Activated CD4-positive, CD25-positive, alpha-beta regulatory T cell treated with anti-CD3 and anti-CD28 coated beads, Interleukin-2, amount 50 U/mL, for 24 hours (primary cell): ENCODE data around the gene WDR46.

Source experiments
- ATAC-seq, 2 donors: fragments of 150-1000 bp; cut with Tn5 transposase; one replicate each; pipeline ENCODE4 v1.10.0; 2021; ENCODE audit warnings: mild to moderate bottlenecking in 1 of 2, moderate library complexity in 1 of 2

WDR46 gene, protein sequence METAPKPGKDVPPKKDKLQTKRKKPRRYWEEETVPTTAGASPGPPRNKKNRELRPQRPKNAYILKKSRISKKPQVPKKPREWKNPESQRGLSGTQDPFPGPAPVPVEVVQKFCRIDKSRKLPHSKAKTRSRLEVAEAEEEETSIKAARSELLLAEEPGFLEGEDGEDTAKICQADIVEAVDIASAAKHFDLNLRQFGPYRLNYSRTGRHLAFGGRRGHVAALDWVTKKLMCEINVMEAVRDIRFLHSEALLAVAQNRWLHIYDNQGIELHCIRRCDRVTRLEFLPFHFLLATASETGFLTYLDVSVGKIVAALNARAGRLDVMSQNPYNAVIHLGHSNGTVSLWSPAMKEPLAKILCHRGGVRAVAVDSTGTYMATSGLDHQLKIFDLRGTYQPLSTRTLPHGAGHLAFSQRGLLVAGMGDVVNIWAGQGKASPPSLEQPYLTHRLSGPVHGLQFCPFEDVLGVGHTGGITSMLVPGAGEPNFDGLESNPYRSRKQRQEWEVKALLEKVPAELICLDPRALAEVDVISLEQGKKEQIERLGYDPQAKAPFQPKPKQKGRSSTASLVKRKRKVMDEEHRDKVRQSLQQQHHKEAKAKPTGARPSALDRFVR

DNA sequence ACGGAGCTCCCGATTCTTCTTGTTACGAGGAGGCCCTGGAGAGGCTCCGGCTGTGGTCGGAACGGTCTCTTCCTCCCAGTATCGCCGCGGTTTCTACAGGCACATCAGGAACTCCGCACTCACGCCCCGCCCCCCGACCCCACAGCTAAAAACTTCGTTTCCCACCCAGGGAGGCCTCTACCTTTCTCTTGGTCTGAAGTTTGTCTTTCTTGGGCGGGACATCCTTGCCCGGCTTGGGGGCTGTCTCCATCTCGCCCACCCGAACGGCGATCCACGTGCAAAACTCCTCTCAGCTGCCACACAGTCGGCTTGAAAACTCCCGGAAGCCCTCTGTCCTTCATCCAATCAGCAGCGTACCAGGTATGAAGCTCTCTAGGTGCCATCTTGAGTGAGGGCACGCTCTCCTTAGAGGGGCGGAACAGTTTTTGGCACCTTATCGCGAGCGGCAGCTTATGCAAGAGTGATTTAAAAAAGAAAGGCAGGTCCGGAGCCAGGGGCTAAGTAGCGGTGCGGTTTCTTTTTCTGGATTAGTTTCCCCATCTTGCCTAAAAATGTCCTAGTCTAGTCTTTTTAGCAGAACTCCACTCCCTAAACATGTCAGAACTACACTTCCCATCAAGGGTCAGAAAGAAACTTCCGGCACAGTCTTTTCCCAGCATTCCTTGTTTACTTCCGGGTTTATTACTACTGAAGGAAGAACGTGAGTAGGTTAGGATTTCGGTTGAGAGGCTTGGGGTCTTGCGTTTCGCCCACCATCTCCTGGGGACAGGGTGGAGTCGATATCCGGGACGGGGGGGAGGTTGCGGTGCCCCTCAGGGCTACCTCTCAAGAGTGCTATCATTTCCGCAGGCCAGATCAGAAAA, at the start of gene WDR46, which contains the start of gene PFDN6:
Gene WDR46 (minus strand): TSS at position 319 of the 863 bp plus-strand sequence. CDS start 69 bp downstream, at position 250.
Gene PFDN6 (plus strand): TSS at position 681 of the 863 bp plus-strand sequence. CDS start 256 bp downstream, outside the sequence.
- ATAC-seq = peak; percentile 97 to 98

DNA sequence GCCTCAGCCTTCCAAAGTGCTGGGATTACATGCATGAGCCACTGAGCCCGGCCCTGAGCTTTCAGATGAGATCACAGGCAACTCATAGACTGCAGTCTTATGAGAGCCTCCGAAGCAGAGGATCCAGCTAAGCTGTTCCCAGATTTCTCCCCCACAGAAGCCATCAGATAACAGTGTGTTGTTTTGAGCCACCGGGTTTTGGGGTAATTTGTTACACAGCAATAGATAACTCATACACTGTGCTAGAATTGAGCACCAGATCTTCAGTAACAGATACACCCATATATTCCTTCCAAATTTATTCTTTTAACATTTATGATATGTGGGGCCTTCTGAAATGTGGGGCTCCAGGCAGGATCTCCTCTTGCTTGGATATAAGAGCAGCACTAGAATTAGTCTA, 47.5 kb upstream of the WDR46 start:
- ATAC-seq = no peak

DNA sequence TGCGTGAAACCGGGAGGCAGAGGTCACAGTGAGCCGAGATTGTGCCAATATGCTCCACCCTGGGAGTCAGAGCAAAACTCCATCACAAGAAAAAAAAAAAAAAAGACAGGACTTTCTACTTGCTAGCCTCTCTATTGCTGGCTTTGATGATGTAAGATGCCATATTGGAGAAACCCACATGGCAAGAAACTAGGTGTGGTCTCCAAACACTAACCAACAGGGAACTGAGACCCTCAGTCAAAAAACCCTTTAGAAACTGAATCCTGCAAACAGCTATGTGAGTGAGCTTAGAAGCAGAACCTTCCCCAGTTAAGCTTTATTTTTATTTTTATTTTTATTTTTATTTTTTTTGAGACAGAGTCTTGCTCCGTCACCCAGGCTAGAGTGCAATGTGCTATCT, 46.9 kb upstream of the WDR46 start:
- ATAC-seq = no peak

DNA sequence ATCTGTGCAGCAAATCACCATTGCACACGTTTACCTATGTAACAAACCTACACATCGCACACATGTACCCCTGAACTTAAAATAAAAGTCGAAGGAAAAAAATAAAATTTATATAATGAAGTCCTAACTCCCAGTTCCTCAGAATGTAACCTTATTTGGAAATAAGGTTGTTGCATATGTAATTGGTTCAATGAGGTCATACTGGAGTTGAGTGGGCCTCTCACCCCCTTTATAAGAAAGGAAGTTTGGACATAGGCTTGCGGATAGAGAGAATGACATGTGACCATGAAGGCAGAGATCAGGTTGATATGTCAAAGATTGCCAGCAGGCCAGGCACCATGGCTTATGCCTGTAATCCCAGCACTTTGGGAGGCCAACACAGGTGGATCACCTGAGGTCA, 44.6 kb upstream of the WDR46 start:
- ATAC-seq = no peak

DNA sequence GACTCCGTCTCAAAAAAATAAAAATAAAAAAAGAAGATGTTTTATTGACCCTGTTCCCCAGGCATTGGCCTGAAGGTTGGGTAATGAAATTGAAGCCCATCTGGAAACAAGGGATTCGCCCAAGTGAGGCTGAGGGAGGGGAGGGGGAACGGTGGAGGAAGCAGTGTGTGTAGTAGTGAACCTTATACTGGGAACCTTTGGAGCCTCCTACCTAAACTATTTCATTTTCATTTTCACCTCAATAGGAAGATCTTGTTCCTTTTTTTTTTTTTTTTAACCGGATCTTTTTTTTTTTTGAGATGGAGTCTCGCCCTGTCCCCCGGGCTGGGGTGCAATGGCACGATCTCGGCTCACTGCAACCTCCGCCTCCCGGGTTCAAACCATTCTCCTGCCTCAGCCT, 41.7 kb upstream of the WDR46 start:
- ATAC-seq = no peak

DNA sequence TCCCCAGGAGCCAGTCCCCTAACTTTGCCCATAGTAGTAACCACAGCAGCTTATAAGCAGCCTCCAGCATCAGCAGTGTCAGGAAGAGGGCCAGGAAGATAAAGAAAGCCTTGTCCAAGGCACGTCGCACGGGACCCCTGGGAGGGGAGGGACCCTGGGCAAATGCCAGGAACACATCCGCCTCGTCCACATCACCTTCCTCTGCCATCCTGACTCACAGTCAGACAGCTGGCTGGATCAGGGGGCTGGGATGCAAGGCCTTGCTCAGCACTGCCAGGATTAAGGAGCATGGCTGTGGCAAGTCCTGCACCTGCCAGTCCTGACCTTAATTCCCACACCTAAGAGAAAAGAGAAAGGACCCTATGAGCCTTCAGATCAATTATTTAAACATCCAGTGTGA, 40.0 kb upstream of the WDR46 start:
- no peak for ATAC-seq

DNA sequence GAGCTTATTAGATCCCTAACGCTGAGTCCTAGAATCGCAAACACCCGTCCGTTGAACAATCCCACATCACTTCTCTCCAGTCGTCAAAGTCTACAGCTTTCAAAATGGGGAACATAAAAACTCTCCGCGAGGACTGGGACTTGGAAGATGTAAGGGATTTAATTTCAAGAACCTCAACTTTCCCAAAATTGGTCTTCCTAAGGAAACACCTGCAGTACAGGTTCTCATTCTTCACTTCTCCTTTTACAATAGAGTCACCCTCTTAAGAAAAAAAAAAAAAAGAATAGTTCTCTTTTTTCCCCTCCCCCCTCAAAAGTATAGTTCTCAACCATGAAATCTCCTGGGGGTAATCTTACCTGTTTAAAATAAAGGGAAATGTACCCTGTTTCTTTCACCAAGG, 35.1 kb upstream of the WDR46 start:
- ATAC-seq = no peak

DNA sequence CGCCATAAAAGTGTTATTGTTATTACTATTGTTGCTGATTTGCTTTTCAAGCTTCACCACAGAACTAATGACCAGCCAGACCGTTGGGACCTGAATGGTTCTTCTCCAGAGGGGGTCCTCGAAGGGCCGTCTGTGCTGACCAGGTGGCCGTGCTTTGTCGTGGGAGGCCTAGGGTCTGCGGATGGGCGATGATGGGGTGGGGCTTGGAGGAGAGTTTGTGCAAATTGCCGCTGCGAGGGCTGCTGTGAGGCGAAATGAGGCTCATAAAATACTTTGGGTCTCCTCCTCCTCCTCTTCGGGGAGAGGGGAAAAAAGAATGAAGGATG, 34.5 kb upstream of the WDR46 start:
- no peak for ATAC-seq

DNA sequence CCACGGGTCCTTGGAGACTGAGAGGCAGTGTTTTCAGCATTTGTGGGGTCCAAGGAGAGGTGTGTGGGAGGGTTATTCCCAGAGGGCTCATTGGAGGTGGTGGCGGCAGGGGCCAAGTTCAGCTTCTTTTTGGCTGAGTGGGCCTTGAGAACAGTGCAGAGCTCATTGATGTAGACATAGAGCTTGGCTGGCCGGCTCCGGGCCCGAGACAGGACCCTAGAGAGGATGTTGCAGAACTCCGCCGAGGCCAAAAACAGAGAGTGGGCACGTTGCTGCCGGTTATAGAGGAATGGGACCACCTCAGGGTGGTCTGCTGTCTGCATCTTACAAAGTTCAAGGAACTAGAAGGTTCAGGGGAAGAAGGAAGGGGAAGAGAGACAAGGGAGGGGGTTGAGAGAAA, 32.2 kb upstream of the WDR46 start:
- ATAC-seq = no peak

DNA sequence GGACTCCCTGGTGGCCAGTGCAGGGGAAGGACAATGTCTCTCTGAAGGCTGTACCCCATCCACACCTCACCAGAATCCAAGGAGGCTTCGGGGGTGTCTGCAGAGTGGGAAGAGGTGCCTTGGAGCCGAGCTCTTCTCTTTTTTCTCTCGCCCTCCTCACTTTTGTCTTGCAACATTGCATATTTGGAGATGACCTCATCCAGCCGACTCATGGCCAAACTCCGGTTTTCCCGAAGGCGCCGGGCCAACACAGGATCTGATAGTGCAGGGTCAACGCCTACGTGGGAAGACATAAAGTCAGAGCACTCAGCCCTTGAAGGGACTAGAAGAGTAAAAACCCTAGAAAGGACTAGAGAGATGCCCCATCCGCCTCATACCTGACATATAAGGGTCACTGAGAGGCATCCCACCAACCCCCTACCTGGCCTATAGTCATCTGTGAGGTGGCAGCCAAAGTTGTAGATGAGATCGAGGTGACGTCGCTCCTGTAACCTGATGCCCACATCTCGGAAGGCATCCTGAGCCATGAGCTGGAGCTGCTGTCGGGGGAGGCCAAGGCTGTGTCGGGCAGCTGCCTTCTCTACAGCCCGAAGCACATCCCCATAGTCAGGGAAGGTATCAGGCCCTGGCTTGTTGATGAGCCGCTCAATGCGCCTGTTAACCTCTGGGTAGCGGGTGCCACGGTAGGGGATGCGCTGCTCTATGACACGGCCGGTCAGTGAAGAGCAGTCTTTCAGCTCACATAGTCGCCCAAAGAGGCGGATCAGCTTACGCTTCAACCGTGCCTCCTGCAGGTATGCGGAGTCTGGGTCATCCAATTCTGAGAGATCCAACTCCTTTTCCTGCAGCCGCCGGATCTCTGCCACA, 31.5 kb upstream of the WDR46 start:
- no peak for ATAC-seq

DNA sequence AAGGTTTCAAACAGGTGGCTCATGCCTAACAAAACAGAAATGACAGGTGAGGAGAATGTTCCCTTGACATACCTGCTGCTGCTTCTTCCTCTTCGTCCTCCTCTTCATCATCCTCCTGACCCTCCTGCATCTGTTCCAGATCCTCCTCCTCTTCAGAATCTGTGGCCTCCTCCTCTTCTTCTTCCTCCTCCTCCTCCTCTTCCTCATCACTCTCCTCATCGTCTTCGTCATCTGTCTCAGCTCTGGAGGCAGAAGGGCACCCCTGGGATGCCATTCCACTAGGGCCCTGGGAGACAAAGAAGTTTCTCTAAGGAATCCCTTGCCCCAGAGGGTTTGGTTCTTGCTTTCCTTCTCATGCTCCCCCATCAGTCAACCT, 30.9 kb upstream of the WDR46 start:
- ATAC-seq = no peak

DNA sequence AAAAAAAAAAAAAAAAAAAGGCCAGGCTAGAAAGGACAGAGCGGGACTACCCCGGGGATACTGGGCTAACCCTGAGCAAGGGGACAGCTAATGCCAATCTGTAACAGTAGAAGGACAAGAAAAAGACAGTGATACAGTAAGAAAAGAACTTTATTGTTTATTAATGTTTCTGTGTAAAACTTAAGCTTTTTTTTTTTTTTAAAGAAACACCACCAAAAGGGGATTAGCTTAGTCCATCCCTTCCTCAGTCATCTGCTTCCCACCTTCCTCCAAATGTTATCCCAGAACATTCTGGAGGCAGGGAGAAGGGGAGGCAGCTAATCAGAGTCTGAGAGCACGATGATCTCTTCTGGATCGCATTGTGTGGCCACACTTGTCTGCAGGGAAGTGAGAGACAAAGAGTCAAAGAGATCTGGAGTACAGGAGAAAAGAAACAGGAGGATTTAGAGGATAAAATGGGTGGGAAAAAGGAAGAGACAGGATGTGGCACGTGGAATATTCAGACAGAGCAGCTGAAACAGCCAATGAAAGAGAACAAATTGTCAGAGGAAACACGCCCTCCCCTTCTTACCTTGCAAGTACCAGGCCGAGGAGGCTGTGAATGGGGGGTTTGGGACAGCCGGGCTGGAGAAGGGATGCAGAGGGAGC, 29.5 kb upstream of the WDR46 start:
- ATAC-seq = no peak

DNA sequence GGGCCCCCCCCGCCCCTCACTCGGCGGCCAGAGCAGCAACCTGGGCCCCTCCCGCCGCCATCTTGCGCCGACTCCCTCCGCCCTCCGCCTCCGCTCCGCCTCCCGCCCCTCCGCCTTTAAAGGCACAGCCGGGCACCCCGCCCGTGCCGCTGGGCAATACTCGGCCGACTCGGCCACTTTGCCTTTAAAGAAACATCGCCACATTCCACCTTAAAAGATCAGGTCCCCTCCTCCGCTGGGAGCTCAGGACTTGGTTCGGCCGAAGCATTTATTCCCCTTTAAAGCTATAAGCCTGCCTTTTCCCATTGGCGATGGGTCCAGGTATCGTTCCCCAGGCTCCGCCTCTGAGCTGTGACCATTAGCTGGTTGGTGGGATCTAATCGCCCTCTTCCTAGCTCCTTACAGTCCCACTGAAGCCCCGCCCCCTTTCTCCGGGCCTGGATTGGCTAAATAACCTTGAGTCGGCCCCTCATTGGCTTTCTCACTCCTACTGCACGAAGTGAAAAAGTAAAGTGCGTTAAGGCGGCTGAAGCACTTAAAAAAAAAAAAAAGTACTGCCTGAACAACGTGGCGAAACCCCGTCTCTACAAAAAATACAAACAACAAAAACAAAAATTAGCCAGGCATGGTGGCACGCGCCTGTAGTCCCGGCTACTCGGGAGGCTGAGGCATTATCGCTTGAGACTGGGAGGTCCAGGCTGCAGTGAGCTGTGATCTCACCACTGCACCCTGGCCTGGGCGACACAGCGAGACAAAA, 28.8 kb upstream of the WDR46 start, which contains the start of gene ZBTB22:
Gene ZBTB22 (minus strand): TSS at position 76 of the 757 bp plus-strand sequence. CDS start 828 bp downstream, outside the sequence.
- ATAC-seq = peak; percentile 67

DNA sequence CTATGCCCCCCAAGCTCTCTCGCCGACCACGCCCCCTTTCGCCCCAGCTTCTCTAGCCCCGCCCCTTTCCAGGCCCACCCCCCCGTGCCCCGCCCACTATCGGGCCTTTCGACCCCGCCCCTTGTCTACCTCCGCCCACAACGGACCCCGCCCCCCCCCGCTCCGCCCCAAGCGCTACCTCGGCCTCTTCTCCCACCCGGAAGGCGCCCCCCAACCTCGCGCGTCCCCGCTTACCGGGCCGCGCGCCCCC, 28.3 kb upstream of the WDR46 start:
- ATAC-seq = no peak

DNA sequence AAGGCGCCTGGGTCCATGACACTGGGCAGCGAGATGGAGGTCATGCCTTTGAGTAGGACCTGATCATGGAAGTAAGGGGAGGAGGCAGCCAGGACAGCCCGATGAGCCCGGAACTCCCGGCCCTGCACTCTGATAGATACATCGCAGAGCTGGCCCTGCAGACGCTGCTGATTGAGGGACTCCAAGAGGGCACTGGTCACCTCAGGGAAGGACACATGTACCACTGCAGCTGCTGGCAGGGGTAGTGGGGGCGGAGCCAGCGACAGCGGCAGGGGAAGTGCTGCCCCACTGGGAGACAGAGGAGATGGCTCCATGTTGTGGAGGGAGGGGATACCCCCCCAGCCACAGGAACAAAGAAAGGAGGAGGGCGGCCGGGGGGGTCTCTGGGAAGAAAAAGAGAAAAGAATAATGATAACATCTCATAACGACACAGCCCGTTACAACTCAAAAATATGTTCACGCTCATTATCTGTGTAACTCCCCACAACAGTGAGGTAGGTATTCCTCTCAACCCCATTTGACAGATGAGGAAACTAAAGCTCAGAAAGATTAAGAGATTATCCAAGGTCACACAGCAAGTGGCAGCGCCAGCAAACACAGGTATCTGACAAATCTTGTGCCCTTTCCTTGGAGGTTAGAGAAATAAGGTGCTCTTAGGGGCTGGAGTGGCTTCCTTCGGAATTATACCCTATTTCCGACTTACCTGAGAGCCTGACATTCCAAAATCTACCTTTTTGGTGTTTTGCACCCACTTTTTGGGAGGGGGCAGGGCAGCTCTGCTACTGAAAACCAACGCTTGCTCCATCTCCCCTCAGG, 27.8 kb upstream of the WDR46 start:
- no peak for ATAC-seq

DNA sequence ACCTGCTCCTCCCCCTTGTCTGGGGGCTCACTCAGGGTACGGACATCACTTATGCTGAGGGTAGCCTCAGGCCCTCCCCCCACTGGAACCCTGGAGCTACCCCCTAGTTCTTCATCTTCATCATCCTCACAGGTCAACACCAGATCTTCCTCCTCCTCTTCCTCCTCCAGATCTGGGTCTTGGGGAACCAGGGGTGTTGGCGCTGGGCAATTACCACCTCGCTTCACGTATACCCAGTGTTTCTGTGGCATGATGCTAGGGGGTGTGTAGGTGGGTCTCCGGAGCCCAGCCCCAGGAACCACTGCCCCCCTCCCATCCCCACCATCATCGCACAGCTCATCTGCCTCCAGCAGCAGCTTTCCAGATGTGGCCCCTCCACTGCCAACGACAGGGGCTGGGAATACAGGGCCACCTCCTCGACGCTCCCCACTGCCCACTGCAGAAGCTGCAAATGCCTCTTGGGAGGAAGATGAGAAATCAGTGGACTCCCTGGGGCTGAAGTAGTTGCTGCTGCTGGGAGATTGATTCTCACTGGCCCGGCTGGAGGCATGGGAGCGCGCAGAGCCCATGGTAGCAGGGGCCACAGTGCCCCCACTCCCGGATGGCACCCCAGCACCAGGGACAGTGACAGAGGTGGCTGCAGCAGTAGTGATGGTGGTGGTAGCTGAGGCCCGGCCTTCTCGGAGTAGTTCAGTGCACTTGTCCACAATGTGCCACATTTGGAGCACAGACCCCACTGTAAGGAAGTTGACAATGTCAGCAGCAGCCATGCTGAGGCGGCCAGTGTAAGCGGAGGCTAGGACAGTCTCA, 27.0 kb upstream of the WDR46 start:
- no peak for ATAC-seq

DNA sequence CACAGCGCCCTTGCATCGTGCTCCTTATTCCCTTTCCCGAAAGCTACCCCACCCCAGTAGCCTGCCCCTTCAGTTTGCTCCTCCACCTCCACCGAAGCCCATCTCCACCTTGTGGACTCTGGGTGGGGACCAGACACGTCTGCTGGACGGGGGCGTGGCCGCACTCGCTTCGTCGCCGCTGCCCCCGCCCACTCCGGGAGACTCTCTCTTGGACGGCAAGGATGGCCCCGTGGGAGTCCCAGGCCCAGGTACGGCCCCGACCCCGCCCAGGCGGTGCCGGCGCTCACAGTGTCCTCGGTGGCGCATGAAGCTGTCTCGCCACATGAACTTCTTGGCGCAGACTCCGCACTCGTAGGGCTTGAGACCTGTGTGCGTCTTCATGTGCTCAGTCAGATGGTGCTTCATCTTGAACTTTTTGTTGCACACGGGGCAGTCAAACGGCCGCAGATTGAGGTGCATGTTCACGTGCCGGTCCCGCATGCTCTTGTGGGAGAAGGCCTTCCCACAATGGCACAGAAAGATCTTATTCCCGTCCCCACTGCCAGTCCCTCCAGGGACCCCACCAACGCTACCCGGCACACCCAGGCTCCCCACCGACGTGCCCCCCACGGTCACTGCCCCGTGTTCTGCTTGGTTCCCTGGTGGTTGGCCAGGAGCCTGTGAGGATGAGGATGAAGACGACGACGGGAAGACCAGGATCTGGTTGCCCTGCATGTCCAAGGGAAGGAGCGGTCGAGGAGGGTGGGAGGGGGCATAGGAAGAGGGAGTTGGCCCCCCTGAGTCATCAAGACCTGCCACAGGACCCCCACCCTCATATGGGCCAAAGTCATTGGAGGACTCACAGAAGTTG, 26.1 kb upstream of the WDR46 start:
- ATAC-seq = no peak

DNA sequence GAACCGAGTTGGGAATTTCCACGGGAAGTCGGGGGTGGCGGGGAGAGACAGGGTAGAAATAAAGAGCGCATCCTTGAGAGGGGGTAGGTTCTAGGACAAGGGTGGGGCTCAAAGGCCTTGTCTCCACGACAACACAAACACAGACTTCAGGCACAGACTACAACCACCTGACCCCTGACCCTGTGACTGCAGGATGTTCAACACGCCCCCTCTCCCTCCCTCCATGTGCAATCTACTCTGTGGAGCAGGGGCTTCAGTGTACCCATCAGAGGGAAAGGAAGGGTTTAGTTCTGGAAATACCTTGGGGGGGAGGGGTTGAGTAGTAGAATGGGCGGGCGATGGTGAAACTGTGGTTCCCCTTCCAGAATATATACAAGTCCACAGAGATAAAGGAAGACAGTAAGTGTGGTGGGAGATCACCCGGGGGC, 25.5 kb upstream of the WDR46 start:
- peak; percentile 29 to 37 for ATAC-seq
